Measurements from ENCODE around the gene TCF4.

TCF4 gene

GRCh38 chr18:55280503-55280902 is 307.5 kb downstream of the TCF4 start:
- H3K79me2 ChIP-seq (ENCODE audit: low read length) = peaks cover 92% of the 10 kb centered on the region
- peaks cover 30% of the 10 kb centered on the region for H3K4me1 ChIP-seq (ENCODE audit: low read length)
- no peak overlapping the region for H3K4me3 ChIP-seq (ENCODE audit: low read length)
- no peak overlapping the region for H2AFZ ChIP-seq (ENCODE audit: low read length)
- H4K20me1 ChIP-seq (ENCODE audit: insufficient read depth, low read length) = no peaks in the 10 kb centered on the region
- no peaks in the 10 kb centered on the region for H3K9me3 ChIP-seq (replicated peaks; ENCODE audit: insufficient read depth, low read length)
- peak overlapping the region; percentile 36; the same call in 1 of the 2 replicates for H3K27ac ChIP-seq (ENCODE audit: low read length)
- TF ChIP-seq CTCF (IDR thresholded peaks at IDR 0.05; ENCODE audit: low read length) (no peak), EZH2 (optimal IDR thresholded peaks at IDR 0.05; ENCODE audit: low read depth, low read length) (no peak), EZH2phosphoT487 (IDR thresholded peaks at IDR 0.05; ENCODE audit: low read length) (no peak)
- peaks cover 19% of the 10 kb centered on the region for H3F3A ChIP-seq (ENCODE audit: insufficient read depth, low read length)
- H3K27me3 ChIP-seq (replicated peaks; ENCODE audit: insufficient read depth, low read length) = no peaks in the 10 kb centered on the region
- H3K36me3 ChIP-seq (replicated peaks; ENCODE audit: insufficient read depth, low read length) = peaks cover 6% of the 10 kb centered on the region; the same call in 1 of the 2 replicates
- no peak for DNase-seq
- H3K9ac ChIP-seq (ENCODE audit: low read length) = no peak overlapping the region
- H3K4me2 ChIP-seq (ENCODE audit: low read depth, low read length) = peak overlapping the region; percentile 57
- H3K9me2 ChIP-seq (replicated peaks; ENCODE audit: insufficient read depth, low read length) = no peaks in the 10 kb centered on the region

GRCh38 chr18:55275039-55275901 is 312.7 kb downstream of the TCF4 start:
- no peak overlapping the region for H3K4me2 ChIP-seq (ENCODE audit: low read depth, low read length)
- H3K9me2 ChIP-seq (replicated peaks; ENCODE audit: insufficient read depth, low read length) = no peaks in the 10 kb centered on the region
- no peak overlapping the region for H3K4me3 ChIP-seq (ENCODE audit: low read length)
- no peak overlapping the region for H3K27ac ChIP-seq (ENCODE audit: low read length)
- peaks cover 14% of the 10 kb centered on the region for H3K36me3 ChIP-seq (replicated peaks; ENCODE audit: insufficient read depth, low read length)
- H4K20me1 ChIP-seq (ENCODE audit: insufficient read depth, low read length) = no peaks in the 10 kb centered on the region
- no peak overlapping the region for H2AFZ ChIP-seq (ENCODE audit: low read length)
- peaks cover 91% of the 10 kb centered on the region for H3K79me2 ChIP-seq (ENCODE audit: low read length)
- H3K4me1 ChIP-seq (ENCODE audit: low read length) = peaks cover 57% of the 10 kb centered on the region
- peak; percentile 28 for DNase-seq
- H3K27me3 ChIP-seq (replicated peaks; ENCODE audit: insufficient read depth, low read length) = no peaks in the 10 kb centered on the region
- H3F3A ChIP-seq (ENCODE audit: insufficient read depth, low read length) = peaks cover 11% of the 10 kb centered on the region
- H3K9me3 ChIP-seq (replicated peaks; ENCODE audit: insufficient read depth, low read length) = no peaks in the 10 kb centered on the region
- H3K9ac ChIP-seq (ENCODE audit: low read length) = no peak overlapping the region
- TF ChIP-seq CTCF (IDR thresholded peaks at IDR 0.05; ENCODE audit: low read length) = peak; percentile 41
- no peak for TF ChIP-seq EZH2 (optimal IDR thresholded peaks at IDR 0.05; ENCODE audit: low read depth, low read length)

DNA sequence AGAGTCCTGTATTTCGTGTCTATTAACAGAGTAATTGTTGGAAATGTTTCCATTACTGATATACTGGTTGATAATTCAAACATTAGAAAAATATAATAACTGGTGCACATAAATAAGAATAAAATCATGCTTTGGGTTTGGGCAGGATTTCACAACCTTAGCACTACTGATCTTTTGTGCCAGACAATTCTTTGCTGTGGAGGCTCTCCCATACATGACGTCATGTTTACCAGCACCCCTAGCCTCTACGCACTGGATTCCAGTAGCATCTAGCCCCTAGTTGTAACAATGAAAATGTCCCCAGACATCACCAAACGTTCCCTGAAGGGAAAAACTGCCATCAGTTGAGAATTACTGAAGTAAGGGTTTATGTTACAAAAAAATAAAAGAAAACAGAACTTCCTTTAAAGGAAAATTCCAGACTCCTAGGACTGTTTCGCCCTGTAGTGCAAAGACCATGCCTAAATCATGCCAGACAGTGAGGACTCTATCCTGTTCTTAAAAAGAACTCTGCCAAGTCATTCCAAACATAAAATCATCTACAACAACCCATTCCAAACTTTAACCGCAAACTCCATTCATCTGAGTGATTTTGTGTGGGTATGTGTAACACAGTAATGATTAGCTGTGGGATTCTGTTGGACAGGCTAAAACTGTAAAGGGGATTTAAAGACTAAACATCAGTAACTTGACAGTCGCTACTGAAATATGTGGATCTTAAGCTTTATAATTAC is 315.3 kb downstream of the TCF4 start:
- peaks cover 10% of the 10 kb centered on the region for H3K36me3 ChIP-seq (replicated peaks; ENCODE audit: insufficient read depth, low read length)
- H3K9ac ChIP-seq (ENCODE audit: low read length) = no peak overlapping the region
- TF ChIP-seq CTCF (IDR thresholded peaks at IDR 0.05; ENCODE audit: low read length) (no peak), EZH2phosphoT487 (IDR thresholded peaks at IDR 0.05; ENCODE audit: low read length) (no peak), EZH2 (optimal IDR thresholded peaks at IDR 0.05; ENCODE audit: low read depth, low read length) (no peak)
- no peaks in the 10 kb centered on the region for H3K9me2 ChIP-seq (replicated peaks; ENCODE audit: insufficient read depth, low read length)
- H2AFZ ChIP-seq (ENCODE audit: low read length) = no peak overlapping the region
- no peak for DNase-seq
- H3K9me3 ChIP-seq (replicated peaks; ENCODE audit: insufficient read depth, low read length) = no peaks in the 10 kb centered on the region
- no peaks in the 10 kb centered on the region for H4K20me1 ChIP-seq (ENCODE audit: insufficient read depth, low read length)
- no peak overlapping the region for H3K27ac ChIP-seq (ENCODE audit: low read length)
- H3K79me2 ChIP-seq (ENCODE audit: low read length) = peaks cover 72% of the 10 kb centered on the region
- H3K4me1 ChIP-seq (ENCODE audit: low read length) = peaks cover 68% of the 10 kb centered on the region
- no peak overlapping the region for H3K4me2 ChIP-seq (ENCODE audit: low read depth, low read length)
- H3K27me3 ChIP-seq (replicated peaks; ENCODE audit: insufficient read depth, low read length) = no peaks in the 10 kb centered on the region
- no peak overlapping the region for H3K4me3 ChIP-seq (ENCODE audit: low read length)
- H3F3A ChIP-seq (ENCODE audit: insufficient read depth, low read length) = peaks cover 27% of the 10 kb centered on the region
